GM21723 (cell line): ENCODE data around the gene PAIP2B.

Source experiments
- ATAC-seq: cut with Tn5 transposase; IDR thresholded peaks from one replicate; pipeline ENCODE4 v1.9.1; 2021; ENCODE audit warnings: mild to moderate bottlenecking, moderate library complexity; ENCODE audit not compliant: unreplicated experiment

Gene PAIP2B

DNA sequence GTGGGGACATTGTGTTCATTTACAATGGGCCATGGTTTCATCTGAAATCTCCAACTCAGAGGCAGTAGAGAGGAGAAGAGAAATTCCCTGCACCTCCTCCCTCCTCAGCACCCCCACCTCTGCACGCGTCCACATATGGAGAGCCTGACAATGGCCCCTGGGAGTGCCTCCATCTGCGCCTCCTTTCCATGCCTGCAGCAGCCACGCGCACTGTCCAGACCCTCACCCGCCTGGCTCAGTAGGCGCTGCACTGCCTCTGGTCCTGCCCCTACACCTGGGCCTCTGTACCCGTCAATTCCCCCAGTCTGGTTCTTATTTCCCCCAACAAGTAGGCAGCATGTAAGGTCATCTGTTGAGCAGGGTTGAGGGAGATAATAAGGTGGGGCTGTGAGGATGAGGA lies 72.6 kb downstream of the PAIP2B start:
- ATAC-seq, result no peak

DNA sequence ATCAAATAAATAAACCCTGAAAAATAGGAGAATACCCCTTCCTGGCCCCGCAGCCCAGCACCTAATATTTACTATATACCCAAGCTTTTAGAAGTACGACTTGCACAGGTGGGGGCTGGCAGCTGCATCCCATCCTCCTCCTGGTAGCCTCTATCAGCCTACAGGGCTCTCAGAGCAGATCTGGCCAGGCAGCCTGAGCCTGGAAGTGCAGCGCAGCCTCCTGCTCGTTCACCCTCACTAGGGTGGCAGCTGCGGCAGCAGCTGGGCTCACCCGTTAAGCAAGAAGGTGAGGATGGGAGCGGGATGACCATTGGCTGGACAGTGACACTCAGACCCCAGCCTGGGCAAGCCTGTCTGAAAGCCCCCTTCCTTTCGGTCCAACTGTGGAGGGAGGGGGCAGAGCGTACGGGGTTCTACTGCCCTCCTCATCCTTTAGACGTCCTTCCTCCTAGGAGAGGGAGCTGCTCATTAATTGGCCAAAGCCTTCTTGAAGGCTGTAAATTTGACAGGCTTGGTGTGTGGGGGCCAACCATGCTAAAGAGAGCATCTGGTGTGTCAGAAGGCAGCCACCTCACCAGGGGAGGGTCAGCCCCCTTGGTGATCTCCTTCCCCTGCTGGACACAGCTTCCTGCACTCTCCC lies 73.2 kb downstream of the PAIP2B start:
- ATAC-seq, result no peak

DNA sequence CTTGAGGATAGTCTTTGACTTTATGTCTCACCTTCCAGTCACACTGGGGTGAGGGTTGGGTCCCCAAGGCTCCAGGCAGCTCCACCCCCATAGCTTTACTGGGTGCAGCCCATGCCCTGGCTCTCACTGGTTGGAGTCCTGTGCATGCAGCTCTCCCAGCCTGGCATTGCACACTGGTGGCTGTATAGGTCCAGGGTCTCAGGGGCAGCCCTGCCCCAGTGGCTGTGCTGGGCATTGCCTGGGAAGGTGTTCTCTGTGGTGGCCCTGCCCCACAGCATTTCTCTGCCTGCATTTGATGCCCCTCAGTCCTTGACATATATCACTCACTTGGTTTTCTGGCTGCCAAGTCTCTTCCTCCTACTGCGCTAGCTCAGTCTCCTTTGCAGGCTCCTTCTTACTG lies 75.3 kb downstream of the PAIP2B start:
- no peak for ATAC-seq

DNA sequence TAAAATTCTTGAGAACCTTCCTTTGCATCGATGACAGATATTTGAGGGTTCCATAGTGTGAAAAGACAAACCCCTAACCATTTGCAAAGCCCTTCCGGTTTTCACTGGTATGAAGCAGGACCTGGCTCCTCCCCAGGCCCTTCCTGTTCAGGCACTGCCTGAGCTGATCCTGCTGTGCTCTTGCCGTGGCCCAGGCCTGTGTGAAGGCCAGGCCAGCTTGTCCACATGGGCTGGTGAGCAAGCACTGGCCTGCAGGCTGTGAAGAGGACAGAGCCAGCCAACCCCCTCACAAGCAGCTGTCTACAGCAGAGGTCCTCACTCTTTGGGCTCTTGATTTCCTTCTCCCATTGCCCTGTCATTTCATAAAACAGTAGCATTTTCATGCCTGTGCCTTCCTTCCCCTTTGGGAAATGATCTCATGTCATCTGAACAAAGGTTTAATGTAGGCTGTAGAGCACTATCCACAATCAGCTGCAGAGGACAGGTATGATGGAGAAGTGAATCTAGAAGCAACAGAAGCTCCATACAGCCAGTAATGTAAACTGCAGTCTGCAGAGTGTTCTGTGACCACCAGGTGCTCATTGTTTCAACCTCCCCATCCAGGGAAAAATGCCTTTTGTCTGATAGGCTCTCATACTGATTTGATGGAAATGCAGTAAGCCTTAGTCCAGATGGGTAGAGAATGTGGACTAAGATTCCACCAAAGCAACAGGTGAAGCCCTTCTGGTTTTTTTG lies 76.7 kb downstream of the PAIP2B start:
- ATAC-seq, result no peak

DNA sequence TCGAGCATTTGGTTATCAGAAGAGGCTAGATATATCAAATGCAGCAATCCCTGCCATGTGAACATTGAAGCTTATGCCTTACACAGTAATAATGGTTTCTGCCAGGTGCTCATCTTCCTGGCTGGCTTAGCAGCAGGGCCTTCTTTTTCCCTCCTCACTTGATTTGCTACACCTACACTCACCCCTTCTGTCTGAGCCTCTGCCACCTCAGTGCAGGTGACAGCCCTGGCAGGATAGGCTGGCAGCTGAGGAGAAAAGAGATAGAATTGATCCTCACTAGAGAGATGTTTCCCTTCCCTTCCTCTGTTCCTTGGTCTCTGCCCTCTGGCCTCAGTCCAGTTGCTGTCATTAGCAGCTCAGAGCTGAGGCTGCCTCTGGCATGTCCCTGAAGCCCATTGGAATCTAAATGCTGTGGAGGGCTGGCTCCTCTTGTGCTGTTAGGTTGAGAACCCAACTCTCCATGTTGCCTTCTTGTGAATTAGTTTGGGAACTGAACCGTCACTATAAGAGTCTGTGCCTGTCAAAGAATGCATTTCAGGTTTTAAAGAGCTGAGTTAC lies 78.3 kb downstream of the PAIP2B start:
- no peak for ATAC-seq

DNA sequence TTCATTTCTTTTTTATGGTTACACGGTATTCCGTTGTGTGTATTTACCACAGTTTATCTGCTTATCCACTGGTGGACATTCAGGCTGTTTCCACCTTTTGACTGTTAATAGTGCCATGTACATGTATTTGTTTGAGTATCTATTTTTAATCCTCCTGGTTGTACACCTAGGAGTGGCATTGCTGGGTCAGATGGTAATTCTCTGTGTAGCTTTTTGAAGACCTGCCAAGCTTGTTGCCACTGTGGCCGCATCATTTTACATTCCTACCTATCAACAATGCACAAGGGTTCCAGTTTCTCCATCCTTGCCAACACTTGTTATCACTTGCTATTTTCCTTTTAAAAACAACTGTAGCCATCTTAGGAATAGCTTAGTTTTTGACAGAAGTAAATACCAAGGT lies 83.1 kb downstream of the PAIP2B start:
- ATAC-seq, result no peak

DNA sequence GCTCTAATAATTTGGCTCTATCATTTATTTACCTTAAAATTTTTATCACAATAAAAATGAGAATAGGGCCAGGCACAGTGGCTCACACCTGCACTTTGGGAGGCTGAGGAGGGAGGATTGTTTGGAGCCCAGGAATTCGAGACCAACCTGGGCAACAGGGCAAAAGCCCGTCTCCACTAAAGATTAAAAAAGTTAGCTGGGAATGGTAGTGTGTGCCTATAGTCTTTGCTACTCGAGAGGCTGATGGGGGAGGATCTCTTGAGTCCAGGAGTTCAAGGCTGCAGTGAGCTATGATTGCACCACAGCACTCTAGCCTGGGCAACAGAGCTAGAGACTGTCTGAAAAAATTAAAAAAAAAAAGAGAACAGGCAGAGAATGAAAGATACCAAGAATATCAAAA lies 90.7 kb downstream of the PAIP2B start:
- ATAC-seq, result no peak

DNA sequence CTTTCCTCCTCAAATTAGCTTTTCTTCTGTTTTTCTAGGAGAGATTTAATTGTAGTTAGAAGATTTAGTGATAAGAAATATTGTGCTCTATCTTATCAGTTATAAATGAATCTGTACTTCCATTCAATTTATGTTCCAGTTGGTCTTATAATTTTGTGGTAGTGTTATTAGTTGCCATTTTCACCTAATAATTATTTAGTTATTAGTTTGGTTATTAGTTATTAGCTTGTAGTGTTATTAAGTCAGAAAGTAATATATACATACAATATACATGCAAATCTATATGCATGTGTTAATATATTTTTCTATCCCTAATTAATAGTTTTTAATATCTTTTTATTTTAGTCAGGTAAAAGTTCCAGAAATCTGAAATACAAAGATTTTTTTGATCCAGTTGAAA lies 93.3 kb downstream of the PAIP2B start:
- no peak for ATAC-seq
